ENCODE results near the gene NAALADL2.
"Not testable (repeated sequence)": the region's sequence is repeated elsewhere in the genome, so short reads cannot be mapped to it uniquely, and the experiment has no call there.

NAALADL2 gene

DNA sequence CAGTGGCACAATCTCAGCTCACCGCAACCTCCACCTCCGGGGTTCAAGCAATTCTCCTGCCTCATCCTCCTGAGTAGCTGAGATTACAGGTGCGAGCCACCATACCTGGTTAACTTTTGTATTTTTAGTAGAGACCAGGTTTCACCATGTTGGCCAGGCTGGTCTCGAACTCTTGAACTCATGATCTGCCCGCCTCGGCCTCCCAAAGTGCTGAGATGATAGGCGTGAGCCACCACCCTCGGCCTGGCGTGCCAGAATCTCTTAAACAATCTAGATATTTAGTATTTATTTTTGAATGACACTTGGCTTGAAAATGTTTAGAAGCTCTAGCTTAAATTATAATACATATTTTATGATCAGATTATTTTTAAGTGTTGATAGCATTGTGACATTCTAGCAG, 755.0 kb downstream of the NAALADL2 start:
- not testable (repeated sequence) for DNase-seq

DNA sequence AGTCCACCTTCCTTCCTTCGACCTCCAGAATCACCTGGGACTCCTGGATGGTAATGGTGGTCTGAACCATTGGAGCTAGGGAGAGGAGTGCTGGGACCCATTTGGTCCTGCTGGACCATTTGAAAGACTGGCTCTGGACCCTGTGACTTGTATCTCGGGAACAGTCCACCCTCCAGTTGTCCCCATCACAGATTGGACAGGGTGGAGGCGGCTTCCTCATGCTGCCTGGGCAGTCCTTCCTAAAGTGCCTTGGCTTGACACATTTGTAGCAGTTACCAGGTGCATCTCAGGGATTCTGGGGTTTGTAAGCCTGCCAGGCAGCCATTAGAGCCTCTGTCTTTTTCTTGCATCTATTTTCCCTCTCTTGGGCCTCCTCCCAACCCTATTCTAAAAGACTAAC, 758.1 kb downstream of the NAALADL2 start:
- DNase-seq: no peak

DNA sequence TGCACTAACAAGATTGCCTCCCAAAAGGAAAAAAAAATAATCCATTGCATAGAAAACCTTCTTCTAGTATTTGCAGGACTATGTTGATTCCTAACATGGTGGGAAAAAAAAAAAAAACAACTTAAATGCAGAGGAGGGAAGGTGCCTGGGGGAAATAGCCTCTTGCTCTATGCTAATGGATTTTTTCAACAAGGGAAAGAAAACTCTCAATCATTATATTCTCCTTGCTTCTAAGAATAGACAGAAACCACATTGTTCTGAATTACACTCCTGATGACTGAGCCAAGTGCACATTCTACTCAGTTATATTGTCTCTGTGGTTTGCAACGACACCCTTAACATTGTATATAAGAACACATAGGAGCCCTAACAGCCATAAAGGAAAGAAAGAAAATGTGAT, 760.2 kb downstream of the NAALADL2 start:
- DNase-seq: no peak

DNA sequence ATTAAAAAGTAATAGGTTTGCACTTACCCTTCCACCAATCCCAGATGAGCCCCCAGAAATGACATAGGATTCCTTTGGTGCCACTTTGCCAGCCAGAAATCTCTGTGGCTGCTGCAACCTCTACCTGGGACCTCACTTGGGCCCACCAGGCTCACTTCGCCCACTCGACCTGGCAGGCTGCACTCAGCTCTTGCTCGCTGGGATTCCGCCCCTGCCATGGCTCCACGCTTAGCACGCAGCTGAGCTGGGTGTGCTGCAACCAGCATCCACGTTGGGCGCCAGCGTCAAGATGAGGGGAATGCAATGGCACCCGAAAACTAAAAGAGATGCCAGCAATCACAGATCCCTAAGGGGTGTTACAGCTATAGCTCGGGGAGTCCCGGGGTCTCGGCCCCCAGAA, 761.0 kb downstream of the NAALADL2 start:
- DNase-seq: no peak

DNA sequence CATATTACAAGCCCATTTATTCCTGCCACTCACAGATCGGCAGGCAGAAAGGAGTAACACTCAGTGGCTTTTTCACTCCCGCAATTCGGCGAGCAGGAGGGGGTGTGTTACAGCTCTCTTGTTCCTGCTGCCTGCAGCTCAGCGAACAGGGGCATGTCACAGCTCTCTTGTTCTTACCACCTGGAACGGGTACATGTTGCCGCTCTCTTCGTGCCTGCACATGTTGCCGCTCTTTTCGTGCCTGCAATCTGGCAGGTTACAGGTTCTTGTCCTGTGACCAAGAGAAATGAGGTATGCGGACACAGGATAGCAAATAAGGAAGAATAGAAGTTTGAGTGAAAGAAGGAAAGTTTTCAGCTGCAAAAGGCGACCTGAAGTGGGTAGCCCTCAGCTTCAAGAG, 761.4 kb downstream of the NAALADL2 start:
- no peak for DNase-seq

DNA sequence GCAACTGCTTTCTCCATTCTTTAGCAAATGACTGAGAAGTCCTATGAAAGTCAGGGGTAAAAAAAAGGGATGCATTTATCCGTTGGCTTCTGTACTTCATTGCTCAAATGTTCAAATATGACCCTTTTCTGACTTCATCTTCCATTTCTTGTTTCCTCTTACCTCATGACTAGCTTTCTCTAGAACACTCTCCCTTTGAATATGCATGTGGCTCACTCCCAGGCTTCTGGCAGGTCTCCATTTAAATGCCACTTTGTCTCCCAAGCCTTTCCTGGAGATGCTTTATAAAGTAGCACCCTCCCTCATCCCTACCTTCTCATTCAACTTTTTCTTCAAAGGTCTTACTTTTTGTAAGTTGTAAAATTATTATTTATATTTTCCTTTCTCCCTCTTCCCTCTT, 781.8 kb downstream of the NAALADL2 start:
- no peak for DNase-seq

DNA sequence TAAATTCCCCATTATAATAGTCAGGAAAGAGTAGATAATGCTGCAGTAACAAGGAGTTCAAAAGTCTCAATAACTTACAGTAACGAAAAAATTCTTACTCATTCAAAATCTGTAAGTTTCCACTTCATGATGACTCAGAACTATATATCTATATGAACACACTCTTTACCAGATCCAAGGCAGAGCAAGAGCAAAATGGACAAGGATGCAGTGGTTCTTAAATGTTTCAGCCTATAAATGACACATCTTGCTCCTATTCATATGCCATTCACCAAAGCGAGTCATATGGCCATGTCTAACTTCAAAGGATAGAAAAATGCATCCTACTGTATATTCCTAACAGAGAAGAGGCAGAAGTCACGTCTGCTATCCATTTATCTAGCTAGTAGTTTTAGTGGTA, 787.7 kb downstream of the NAALADL2 start:
- DNase-seq: peak in 1 of 5 experiments; percentile 6

DNA sequence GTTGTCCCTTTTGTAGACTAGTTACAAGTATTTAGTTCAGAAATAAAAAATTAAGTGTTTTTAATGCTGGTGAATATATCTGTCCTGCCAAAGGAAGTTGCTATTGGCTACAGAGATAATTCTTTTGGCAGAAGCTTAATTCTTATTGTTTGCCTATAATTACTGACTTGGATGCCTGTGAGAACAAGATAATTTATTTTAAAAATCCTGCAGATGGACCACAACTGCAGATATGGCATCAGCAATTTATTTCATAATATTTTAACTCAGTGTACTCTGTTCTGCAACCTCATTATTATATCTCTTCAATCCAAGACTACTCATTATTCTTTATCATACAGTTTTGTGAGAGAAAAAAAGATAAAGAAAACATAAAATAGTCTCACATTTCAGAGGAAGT, 789.8 kb downstream of the NAALADL2 start:
- DNase-seq: no peak

DNA sequence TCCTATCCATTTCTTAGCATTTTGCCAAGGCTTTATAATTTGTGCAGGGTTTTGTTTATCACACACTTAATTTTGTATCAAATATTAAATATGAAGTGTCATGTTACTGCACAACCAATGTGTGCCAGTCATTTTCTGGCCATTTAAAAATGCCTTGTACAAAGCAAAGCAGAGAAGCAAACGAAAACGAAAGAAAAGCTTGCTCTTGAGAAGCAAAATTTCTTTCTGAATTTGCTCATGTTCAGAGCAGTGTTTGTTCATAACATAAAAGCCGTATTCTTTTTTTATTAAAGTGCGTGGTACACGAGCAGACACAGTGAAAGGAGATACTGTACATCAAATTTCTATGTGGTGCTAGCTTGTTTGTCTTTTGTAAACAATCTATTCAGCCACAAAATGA, 792.6 kb downstream of the NAALADL2 start:
- DNase-seq: no peak

DNA sequence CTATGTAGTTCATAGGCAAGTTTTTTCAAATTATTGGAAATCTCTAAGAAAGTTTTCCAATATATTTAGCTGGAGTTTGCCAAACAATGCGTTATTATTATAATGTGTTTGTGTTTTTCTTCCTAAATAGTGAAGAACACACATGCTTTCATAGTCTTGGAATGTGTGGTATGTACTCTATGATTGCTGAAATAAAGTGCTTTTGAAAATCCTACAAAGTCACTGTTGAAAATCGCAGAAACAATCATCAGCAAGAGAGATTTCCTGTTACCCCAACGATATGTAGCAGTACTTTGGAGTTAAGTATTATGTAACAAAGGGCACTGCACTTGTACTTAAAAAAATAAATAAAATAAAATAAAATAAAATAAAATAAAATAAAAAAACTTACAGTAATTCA, 796.2 kb downstream of the NAALADL2 start:
- no peak for DNase-seq

DNA sequence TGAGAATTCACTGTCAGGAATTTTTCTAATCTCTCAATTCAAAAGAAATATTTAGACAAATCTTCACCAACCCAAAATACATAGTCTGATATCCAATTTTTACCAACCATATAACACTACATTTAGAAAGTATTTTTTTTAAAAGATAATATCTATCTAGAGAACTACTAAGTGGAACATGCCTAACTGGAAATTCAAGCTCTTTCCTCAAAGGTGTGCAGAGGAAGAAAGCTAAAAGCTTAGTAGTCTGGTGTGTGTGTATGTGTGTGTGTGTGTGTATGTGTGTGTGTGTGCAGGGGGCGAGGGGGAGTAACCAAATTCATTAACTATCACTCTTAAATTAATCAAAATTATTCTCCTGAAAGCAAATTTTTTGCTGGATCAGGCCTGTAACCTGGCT, 797.3 kb downstream of the NAALADL2 start:
- DNase-seq: no peak

DNA sequence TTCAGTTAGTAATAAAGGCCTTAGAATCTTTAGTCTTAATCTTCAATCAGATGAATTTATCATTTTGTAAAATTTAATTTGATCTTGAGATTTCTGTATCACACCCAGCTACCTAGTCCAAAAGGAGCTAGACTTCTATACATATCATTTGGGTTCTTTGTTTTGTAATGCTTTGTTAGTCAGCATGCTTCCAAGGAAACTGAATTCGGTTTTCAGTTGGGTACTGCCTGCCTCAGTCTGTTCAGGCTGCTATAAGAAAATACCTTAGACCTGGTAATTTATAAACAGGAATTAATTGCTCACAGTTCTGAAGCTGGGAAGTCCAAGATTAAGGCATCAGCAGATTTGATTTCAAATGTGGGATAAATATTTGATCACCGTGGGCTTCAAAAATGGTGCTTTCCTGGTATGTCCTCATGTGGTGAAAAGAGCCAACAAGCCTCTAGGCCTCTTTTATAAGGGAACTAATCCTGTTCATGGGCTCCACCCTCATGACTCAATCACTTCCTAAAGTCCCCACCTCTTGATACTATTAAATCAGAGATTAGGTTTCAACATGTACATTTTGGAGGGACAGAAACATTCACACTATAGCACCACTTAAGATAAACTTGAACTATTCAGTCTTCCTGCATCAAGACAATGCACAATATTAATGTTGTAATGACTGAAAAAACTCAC, 800.7 kb downstream of the NAALADL2 start:
- DNase-seq: no peak

DNA sequence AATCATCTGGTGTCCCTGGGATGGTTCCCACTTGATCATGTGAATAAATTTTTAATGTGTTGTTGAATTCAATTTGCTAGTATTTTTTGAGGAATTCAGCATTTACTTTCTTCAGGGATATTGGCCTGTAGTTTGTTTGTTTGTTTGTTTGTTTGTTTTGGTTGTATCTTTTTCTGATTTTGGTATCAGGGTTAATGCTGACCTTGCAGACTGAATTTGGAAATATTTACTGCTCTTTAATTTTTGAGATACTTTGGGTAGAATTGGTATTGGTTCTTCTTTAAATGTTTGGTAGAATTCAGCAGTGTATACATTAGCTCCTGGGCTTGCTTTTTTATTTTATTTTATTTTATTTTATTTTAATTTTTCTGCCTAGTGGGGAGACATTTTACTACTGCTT, 803.7 kb downstream of the NAALADL2 start:
- DNase-seq: no peak

DNA sequence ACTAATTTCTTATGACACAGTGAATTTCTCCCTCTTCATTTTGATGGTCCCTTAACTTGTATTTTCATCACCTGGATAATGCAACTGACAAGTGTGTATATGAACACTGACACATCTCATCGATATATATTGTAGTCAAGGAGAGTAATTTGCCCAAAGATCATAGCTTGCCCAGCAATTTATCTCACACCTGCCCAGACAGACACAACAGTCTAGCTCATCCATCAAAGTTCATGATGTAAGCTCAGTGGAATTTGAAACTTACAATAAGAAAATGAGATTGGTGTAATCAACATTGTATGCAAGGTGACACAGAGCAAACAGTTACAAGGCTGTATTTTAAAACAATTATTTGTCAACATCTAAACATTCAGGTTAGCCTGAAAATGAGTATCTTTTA, 805.8 kb downstream of the NAALADL2 start:
- no peak for DNase-seq

DNA sequence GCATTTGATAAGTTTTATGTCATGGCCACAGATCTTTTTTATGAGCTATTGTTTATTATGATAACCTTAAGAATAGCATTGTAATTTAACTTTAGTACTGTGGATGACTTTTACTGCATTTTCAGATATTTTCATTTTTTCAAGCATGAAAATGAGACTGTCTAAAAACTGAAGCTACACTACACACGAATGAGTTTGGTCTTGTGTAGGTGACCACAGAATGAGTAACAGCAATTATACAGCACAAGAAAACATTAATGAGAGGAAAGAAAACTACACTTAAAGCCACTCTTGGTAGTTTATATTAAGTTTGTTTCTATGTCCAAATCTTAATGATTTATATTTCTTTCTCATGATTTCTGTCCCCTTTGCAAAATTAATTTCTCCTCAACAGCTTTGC, 809.2 kb downstream of the NAALADL2 start:
- no peak for DNase-seq

DNA sequence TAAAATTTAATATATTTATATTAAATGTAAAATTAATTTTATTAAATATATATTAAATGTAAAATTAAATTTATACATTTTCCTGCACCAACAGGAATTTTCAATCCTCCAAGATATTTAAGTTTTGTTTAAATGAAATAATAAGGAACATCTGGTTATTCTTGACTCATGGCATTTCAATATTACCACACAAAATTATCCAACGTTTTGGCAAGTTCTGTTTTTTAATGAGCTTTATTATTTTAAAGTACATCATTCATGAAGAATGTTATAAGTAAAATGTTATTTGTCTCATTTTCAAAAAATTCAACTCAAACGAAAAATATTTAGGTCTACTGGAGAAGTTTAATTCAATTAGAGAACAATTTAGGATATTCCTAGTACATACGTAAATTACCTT, 811.4 kb downstream of the NAALADL2 start:
- DNase-seq: no peak

DNA sequence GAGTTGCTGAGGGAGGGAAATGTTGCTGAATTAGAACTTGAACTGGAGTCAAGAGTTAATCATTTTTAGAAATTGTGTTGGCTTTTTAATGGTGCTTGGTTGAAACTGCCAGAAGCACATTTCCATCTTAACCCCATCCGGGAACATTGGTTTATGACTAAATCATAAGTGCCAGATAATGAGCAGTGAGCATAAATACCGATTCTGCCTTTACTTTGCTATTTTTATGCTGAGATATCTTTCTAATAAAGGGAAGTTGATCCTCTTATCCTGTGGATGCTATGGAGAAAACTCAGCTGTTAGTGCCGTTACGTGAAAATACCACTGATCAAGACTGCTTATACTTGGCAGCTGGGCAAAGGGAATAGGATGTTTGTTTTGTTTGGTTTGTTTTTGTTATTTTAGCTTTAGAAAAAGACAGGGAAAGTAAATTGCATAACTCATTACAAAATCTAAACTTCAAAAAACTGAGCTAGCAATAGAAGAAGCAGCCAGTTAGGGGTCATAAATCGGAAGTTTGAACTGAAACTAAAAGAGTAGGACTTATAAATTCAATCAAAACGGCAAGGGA, 813.1 kb downstream of the NAALADL2 start:
- no peak for DNase-seq

DNA sequence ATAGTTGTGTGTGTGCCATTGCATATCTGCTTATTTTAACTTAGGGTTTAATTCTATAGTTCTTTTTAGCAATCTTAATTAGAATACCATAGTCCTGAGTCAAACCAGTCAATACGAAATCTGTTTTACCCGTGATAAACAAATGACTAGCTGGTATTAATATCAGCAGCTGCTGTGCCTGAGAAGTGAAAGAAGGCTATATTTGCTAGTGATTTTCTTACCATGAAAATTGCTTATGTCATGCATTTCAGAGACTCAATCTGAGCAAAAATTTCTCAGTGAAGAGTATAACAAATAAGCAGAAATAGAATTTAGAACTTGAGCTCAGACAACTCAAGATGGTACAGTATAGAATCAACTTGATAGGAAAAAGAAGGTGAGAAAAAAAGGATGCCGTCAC, 820.4 kb downstream of the NAALADL2 start:
- DNase-seq: no peak

DNA sequence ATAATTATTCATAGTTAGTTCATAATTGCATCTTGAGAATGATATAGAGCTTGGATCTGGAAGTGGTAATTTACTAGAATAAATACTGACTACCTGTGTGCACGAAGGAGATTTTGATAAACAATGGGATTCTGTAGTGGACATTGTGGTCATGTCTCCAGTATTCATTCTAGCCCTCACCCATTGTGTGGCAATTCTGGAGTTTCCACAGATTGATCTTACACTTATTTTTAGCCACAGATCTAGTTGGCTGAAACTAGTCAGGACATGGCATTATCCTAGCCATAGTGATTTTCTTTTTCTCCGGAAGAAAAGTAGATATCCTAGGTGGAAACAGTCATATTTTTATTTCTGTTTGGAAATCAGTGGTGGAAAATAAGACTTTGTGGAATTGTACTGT, 833.1 kb downstream of the NAALADL2 start:
- no peak for DNase-seq

DNA sequence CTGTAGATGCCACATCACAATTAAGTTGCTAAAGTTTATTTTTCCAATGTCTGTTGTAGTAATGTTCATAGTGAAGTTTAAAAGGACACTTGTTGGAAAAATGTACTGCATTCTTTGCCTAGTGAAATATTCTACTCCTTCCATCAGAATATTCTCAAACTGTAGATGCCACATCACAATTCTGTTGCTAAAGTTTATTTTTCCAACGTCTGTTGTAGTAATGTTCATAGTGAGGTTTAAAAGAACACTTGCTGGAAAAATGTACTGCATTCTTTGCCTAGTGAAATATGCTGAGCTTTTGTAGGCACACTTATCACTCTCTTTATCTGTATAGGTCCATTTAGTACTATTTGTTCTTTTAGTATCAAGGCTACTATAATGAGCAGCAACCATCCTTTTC, 836.1 kb downstream of the NAALADL2 start:
- DNase-seq: no peak

DNA sequence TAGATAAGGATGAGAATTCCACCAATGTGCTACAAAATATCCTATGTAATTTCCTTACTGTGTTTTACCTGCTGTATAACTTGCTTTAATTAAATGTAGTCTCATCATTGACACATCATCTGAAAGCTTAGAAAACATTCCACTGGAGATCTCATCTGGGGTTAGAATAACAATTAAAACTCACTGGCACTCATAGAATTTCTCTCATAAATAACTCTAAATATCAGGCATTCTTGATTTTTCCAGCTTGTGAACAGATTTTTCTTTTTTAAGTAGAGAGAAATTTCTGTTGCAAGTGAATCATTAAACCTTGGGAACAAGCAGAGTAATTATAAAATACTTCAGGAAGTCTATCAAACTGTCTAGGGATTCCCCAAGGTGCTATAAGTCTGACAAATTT, 843.8 kb downstream of the NAALADL2 start:
- no peak for DNase-seq

DNA sequence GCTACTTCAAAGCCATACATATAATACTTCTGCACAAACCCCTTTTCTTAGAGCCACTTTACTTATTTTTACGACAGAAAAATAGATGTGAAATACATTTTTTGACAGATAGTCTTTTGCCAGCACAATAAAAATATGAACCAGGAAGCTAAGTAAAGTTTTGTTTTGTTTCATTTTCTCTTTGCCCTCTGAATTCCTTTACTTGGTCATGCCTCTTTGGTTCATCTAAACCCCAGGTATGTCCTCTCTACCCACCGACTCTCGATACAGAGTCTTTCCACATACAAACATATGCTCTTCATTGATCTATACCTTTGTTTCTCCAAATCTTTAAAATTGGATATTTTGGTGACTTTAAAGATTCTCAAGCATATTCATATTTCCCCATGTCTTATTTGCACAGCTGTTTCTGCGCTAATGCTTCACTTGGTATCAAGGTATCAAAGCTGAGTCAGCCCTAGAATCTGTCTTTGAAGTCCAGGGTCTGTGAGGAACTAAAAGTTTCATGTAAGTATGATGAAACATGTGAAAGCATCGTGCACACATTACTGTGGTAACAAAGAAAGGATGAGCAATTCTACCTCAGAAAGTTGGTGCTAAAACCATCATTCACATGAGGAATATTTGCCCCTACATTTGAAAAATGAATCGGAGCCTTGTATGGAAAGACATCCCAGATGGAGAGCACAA, 845.4 kb downstream of the NAALADL2 start:
- no peak for DNase-seq

DNA sequence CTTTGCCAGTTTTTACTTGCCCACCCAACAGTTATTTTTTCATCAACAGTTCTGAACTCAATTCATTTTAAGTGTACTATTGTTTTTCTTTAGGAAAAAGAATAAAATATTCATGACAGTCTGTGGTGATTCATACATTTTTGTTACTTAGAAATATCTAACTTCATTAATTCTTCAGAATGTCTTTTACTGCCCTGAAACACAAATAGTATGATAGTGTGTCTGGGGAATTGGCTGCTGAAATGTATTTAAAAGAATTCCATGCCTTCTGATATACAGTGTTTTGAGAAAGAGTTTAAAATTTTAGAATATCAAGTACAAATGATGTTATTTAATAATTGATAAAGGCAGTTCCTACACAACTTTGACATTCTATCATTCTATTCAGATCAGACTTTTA, 854.1 kb downstream of the NAALADL2 start:
- no peak for DNase-seq

DNA sequence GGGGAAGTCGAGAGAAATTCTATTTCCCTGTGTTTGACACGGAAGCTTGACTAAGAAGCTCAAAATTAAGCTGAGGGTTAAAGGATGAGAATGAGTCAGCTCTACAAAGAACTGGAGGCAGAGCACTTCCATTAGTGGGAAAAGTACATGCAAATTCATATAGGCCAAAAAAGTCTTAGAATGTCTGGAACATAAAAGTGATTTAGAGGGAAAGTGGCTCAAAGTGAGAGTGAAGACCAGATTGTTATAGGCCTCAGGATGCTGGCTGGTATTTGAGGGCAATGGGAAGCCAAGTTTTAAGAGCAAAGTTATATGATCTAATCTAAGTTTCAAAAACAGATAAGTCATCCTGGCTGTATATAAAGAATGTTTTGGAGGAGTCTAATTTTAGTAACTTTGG, 857.3 kb downstream of the NAALADL2 start:
- DNase-seq: no peak

DNA sequence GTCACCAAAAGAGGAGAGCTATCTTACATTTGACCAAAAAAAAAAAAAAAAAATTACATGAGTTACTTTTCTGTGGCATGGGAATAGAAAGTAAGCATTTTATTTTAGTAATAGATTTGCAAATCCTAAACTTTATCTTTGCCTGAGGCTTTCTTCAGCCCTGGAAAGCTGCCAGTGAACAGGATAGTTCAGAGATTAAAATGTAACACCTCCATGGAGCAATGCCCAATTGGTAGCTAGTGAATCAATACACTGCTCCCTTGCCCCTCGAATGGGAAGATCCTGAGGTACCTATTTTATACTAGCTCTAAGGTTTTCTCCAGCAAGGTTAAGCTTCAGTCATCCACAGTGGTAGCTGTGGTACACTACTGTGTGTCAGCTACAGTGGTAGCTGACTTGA, 867.1 kb downstream of the NAALADL2 start:
- DNase-seq: no peak
